Measurements from ENCODE around the gene IRS4.

The IRS4 gene

DNA sequence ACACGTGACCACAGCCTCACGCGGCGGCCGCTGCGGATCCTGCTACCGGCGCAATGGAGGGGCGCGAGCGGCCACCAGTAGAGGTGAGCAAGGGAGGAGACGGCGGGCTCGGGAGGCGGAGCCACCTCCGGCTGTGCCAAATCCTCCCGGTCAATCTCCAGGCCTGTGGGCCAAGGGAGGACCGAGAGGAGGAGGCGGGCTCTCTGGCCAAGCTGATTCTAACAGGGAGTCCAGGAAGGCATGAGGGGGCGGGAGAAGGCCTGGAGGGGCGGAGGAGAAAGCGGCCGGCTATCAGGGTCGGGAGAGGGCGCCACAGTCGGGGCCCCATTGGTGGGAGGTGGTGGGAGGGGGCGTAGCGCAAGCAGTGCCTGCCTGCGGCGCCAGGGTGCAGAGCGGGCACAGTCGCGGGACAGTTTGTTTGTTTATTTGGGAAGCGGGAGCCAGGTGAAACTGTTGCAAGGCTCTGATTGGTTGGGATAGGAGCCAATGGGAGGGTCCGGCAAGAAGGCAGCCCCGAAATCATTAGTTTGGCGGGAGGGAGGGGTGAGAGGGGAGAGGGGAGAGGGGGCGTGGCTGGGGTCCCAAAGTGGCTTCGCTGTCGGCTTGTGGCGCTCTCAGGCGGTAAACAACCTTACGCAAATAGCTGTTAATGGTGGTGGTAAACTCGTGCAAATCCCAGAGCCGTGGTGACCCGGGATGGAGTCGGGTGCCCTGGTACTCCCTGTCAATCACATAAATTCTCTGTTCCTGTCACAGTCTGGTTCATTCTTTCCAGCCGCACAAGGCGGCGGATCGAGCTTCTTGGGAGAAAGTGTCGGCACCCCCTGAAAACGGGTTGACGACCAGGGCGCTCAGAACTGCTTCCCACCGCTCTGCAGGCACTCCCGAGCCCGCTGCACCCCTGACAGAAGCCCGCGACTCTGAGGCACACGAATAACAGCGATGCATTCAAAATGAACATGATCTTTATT, at the start of gene IRS4:
TSS of gene IRS4 (minus strand) at position 55 of the 971 bp plus-strand sequence.
- no peak for DNase-seq (ENCODE audit: low read depth in 2 of 2)

DNA sequence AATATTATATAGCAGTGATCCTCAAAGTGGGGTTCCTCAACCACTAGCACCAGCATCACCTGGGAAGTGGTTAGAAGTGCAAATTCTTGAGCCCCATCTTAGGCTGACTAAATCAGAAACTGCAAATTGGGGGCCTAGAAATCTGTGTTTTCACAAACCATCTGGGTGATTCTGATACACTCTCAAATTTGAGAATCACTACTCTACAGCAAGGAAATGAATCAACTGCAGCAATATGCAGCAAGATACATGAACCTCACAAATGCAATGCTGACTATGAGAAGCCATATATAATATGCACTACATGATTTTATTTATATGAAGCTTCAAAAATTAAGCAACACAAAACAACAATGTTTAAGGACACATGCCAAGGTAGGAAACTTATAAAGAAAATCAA, 36.2 kb upstream of the IRS4 start:
- DNase-seq (ENCODE audit: low read depth in 2 of 2): no peak

DNA sequence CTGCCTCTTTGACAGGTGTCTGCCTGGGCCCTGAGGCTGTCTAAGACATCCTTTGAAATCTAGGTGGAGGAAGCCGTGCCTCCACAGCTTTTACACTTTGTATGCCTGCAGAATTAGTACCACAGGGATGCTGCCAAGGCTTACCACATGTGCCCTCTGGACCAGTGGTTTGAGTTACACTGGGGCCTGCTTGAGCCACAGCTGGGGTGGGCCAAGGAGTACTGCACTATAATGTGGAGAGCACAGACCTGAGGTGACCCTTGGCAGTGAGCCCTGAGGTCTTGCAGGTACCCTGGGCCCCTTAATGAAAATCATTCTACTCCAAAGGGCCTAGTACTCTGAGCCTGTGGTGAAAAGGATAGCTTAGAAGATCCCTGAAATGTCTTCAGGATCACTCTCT, 27.2 kb upstream of the IRS4 start:
- DNase-seq (ENCODE audit: low read depth in 2 of 2): no peak

DNA sequence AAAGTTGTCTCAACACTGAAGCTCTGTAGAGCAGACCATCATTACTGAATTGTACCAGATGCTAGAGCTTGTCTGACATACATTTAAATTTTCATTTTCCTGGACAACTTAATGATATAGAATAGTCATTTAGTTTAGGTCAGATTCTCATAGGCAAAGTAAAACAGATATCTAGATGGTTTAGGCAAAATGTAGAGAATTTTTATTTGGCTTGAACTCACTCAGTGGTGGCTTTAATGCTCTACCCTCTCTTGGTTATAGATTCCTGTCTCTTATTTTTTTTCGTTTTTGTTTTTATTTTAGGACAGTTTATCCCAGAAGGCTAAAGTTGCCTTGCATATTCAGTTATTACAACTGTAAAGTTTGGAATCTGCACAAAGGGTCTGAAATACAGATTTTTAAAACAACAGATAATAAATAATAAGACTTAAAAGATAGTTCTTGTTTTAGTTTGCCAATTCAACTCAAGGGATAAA, 4.0 kb upstream of the IRS4 start:
- DNase-seq (ENCODE audit: low read depth in 2 of 2): no peak

DNA sequence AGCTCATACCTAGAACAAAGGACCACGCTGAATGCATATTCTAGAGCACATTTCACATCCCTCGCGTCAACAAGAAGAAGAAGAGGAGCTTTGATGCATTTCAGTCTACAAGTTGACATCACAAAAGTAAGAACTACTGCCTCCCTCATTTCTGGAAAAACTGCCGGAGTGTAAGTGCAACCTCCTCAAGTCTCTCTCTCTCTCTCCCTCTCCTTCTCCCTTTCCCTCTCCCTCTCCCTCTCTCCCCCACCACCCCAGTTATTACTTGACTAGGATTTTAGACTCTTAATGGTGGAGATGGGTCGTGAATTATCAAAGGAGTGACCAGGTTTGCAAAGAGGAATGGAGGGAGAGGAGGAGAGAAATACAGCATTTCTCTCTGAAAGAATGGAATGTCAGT, 1.4 kb upstream of the IRS4 start:
- no peak for DNase-seq (ENCODE audit: low read depth in 2 of 2)

DNA sequence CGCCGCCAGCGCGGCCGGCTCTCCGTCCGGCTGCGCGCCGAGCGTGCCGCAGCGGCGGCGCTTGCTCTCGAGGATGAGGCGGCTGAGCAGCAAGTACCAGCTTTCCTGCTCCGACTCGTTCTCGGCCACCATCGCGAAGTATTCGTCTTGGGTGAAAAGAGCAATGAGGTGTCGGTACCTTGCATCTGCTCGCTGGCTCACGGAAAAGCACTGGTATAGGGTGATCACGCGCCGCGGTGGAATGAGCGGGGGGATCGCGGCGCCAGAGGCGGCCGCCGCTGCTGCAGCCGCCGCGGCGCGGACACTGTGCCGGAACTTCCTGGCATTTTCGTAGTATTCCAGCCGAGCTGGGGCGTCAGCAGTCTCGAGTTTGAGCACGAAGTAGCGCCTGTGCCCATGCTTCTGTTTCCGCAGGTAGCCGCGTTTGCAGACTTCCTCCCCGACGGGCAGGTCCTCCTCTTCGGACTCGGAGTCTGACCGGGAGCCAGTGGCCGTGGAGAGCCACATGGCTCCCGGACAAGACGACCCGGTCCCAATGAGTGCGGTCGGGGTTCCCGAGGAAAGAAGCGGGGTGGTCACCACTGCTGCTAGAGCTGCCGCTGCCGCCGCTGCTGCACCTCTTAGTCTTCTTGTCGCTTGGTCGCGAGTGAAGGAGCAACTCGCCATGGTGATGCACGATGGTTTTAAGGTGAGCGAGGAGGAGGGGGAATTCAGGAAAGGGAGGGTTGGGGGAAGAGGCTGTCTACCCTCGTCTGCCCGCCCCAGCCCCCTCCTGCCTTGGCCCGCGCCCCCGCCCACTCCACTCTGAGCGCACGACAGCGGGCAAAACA, 469 bp downstream of the IRS4 start:
- no peak for DNase-seq (ENCODE audit: low read depth in 2 of 2)

DNA sequence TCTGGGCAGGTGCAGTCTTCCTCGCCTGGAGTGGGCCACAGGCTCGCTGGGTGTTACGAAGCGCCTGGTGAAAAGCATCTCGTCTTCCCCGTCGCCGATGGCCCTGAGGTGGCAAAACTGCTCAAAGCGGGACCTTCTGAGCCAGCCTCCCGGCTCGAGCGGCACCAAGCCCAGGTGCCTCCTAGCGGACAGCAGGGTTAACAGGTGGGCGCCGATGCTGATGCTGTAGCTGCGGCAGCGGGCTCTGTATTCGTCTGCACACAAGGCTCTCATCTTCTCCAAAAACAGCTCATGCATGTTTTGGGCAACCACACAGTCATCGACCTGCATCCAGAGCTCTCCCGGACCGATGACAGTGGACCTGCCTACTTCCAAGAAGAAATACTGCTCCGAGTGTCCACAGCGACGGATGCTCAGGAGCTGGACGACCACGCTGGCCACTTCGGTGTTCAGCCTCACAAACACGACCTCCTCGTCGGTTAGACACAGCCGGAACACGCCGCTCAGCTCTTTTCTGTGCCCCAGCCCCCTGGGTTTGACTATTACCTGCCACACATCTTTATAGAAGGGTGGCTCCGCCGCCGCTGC, 1.2 kb downstream of the IRS4 start:
- no peak for DNase-seq (ENCODE audit: low read depth in 2 of 2)

DNA sequence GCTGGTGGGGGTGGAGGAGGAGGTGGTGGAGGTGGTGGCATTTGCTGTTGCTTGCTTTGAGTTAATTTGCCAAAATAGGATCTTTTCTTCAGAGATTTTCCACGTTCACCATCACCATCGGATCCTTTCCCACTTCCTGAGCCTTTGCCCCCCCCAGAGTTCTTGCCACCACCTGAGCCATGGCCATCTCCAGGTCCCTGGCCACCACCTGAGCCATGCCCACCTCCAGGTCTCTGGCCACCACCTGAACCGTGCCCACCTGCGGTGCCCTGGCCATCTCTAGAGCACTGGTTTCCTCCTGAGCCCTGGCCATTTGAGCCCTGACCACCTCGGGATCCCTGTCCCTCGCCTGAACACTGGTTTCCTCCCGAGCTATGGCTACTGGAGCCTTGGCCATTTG, 1.9 kb downstream of the IRS4 start:
- no peak for DNase-seq (ENCODE audit: low read depth in 2 of 2)

DNA sequence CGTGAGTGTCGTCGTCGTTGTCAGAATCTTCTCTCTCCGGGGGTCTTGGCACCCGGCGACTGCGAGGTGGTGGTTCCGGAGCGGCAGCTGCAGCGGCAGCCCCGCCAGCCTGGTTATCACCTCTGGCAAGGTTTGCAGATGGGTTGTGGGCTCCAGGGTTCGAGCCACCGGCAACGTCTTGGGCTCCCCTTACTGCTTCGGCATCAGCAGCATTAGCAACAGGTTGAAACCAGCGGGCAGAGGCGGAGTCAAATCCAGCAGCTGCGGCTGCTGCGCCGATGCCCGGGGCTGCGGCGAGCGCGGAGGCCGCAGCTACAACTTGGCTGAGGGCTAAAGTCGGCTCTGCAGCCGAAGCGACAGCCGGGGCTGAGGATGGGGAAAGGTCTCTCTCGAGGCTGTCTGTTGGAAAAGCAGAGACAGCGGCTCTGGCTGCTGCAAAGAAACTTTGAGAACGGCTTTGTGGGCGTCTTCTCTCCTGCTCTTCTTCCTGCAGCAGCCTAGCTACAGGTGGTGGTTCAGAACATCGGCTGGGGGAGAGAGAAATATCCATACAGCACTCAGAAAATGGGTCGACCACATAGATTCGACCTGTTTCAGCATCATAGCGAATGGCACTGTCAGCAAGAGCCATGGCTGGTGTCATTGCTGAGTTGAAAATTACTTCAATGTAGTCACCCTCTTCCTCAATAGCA, 3.6 kb downstream of the IRS4 start:
- DNase-seq (ENCODE audit: low read depth in 2 of 2): no peak

DNA sequence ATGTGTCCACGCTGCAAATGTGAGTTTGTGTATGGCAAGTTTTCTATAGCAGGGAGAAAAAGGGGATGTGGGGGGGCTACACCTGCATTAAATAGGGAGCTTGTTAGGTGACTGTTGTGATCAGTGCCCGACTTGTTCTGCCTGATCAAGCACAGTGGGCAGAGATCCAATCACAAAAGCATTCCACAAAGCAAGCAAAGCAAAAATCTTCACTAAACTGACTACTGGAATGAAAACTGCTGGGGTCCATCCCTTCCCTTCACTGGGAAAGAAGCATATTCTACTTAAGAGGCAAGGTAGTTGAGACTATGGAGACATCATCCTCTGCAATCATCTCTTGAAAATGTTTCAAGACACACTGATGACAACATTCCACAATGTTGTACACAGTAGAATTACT, 5.2 kb downstream of the IRS4 start:
- DNase-seq (ENCODE audit: low read depth in 2 of 2): no peak

DNA sequence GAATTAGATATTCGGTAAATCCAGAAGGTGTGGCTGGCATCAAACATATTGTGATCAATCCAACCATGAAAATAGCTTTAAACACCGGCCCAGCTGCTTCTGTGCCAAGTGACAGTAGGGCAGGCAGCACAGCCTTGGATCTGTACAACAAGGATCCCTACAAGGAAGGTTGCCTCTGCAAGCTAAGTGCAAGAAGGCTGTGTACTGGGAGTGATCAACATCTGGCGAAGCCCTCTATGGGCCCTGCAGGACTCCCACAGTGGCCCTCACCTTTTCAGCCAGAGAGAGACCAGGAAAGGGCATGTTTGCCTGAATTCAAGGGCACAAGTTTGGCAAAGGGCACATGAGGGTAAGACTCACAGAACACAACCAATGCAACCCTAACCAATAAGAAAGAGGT, 9.6 kb downstream of the IRS4 start:
- DNase-seq (ENCODE audit: low read depth in 2 of 2): no peak

DNA sequence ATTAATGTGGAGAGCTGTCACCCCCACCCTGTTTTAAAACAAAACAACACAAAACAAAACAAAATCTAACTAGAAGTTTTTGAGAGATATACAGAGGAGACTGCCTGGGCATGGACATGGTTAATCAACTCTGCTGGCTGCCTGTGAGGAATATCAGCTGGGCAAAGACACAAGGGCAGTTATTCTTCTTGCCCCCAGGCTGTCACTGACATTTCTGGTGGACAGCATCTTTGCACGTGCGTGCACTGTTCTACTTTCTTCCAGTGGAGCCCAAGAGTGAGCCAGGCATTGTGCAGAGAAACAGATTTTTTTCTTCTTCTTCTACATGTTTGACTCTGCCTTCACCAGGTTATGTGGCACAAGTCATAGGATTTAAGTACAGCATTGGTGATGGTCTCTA, 13.8 kb downstream of the IRS4 start:
- no peak for DNase-seq (ENCODE audit: low read depth in 2 of 2)

DNA sequence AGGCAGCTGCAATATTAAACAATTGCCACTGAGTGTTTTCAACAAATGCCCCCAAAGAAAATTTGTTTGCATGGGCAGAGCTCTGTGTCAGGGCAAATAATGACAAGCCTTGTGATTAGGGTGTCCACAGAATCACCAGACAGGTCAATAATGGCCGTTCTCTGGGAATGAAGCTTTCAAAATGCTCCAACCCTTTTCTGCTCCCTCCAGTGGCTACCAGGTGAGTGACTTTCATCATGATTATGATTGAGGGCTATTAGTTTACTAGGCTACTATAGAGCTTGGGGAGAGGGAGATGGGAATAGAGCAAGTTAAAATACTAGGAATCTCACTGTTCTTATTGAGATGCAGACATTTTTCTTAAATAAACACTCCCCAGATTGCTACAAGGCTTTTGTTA, 23.5 kb downstream of the IRS4 start:
- no peak for DNase-seq (ENCODE audit: low read depth in 2 of 2)

DNA sequence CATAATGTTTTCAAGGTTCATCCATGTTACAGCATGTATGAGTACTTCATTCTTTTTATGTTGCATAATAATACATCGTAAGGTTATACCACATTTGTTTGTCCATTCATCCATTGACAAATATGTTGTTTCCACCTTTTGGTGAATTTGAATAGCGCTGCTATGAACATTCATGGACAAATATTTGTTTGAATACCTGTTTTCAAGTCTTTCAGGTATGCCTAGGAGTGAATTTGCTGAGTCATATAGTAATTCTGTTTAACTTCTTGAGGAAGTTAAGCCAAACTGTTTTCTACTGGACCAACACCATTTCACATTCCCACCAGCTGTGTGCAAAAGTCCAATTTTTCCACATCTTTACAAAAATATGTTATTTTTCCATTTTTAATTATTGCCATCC, 31.5 kb downstream of the IRS4 start:
- DNase-seq (ENCODE audit: low read depth in 2 of 2): no peak

DNA sequence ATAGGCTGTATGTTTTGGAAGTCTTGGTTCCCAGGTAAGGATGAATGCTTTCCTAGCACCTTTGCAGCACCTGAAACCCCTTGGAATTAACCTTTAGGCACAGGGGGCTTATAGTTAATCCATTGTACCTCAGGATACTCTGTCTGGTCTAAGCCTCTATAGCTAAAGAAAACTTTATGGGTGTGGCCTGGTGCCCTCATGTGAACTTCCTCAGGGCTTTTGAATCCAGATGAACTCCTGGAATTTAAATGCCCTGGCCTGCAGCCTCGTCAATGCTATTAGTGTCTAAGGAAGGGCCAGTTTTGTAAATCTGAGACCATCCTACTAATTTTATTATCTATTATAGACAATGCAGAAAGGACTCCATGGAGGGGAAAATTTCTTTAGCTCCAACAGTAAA, 33.8 kb downstream of the IRS4 start:
- DNase-seq (ENCODE audit: low read depth in 2 of 2): no peak

DNA sequence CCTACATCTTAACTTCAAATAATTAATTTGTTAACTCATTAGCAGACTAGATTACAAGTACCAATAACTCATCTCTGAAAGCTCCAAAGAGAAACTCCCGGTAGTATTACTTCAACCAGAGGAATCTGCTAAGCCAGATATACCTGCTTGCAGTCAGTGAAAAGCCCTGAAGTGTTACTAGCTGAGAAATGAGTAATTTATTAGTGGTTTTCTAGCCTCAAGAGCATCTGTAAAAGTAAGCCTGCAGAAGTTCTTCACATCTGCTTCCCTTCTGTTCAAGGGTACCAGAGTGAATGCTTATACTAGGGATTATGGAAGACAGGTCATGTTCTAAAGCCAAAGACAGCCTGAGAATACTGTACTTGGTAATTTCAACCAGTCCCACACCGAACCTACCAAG, 34.7 kb downstream of the IRS4 start:
- DNase-seq (ENCODE audit: low read depth in 2 of 2): no peak

DNA sequence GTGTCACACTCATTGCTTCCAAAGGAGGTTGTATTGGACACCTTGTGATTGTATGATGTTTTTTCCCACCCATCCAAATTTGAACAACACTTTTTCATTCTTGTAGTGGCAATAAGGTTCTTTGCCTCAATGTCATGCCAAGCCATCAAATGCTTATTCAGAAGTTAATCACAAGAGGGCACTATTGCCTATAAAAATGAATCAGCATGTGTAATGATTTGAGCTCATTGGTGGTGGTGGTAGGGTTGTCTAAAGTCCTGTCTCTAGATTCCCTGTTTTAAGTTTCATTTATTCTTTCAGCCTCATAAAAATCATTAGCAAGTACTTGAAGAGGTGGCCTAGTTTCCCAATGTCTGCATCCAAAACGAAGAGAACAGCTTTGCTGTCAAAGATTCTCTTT, 37.0 kb downstream of the IRS4 start:
- DNase-seq (ENCODE audit: low read depth in 2 of 2): no peak

DNA sequence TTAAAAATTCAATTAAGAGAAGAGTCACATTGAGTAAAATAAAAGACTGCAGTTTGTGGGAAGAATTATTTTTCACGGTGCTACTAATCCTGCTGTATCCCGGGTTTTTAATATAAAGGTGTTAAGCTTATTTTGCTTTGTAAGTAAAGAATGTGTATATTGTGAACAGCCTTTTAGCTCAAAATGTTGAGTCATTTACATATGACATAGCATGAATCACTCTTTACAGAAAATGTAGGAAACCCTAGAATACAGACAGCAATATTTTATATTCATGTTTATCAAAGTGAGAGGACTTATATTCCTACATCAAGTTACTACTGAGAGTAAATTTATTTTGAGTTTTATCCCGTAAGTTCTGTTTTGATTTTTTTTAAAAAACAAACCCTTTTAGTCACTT, 39.7 kb downstream of the IRS4 start:
- no peak for DNase-seq (ENCODE audit: low read depth in 2 of 2)

Data from stimulated activated CD8-positive, alpha-beta memory T cell treated with anti-CD3 and anti-CD28 coated beads, Interleukin-2, amount 100 ng/mL, for 48 hours (primary cell).